ENCODE results near the gene PABPN1.
"Not testable (repeated sequence)": the region's sequence is repeated elsewhere in the genome, so short reads cannot be mapped to it uniquely, and the experiment has no call there.

Gene PABPN1

GRCh38 chr14:23301288-23301968 lies 19.8 kb upstream of the PABPN1 start:
- peak; percentile 93 to 98 for DNase-seq (ENCODE audit: extremely low read depth in 1 of 2, low read depth in 1 of 2)

DNA sequence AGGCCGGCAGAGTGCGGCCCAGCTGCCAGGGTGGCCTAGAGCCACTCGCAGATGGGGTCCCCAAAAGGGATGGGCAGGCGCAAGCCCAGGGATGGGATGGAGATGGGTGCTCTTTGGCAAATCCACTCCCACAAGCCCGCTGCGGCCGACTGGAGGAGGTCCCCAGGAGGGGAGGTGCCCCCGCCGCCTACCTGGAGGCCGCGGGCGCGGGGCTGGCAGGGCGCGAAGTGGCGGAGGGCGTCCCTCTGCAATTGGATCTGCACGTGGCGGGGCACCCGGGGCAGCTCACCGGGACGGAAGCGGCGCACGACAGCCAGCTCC lies 19.3 kb upstream of the PABPN1 start:
- no peak for DNase-seq (ENCODE audit: extremely low read depth in 1 of 2, low read depth in 1 of 2)

- DNase-seq (ENCODE audit: extremely low read depth in 1 of 2, low read depth in 1 of 2): peak; percentile 74 to 88
These were observed 18.7 kb upstream of the PABPN1 start, which contains the start of gene PPP1R3E for GRCh38 chr14:23302290-23303225. Gene PPP1R3E (minus strand): TSS chr14:23302859. CDS start chr14:23302576, 283 bp downstream.

- no peak for DNase-seq (ENCODE audit: extremely low read depth in 1 of 2, low read depth in 1 of 2)
These were observed 14.7 kb upstream of the PABPN1 start, which contains the start of gene BCL2L2 for GRCh38 chr14:23306412-23307145. Gene BCL2L2 (plus strand): TSS chr14:23306833. CDS start chr14:23307768, 935 bp downstream.

- no peak for DNase-seq (ENCODE audit: extremely low read depth in 1 of 2, low read depth in 1 of 2)
These were observed 14.1 kb upstream of the PABPN1 start for GRCh38 chr14:23307146-23307530.

- DNase-seq (ENCODE audit: extremely low read depth in 1 of 2, low read depth in 1 of 2): no peak
These were observed 13.3 kb upstream of the PABPN1 start for GRCh38 chr14:23307687-23308644.

DNA sequence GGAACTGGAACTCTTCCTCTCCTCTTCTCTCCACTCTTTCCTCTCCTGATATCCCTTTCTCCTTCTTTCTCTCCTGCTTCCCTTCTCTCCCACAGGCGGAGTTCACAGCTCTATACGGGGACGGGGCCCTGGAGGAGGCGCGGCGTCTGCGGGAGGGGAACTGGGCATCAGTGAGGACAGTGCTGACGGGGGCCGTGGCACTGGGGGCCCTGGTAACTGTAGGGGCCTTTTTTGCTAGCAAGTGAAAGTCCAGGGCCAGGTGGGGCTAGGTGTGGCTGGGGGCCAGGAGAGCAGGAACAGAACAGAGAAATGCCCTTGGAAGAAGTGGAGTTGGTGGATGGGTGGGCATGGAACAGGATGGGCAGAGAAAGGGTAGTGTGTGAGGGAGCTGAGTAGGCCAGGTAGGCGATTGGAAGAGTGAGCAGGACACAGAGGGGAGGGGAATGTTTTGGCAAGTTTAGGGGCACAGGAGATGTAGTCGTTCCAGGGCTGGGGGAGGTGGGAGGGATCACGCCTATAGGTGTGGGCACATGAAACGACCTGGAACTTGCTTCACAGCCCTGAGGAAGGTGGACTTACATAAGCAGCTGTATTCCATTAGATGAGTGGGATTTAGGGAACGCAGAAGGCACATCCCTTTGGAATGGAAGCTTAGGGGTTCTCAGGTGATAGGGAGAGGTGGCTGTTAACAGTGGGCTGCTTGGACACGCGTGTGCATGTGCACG lies 12.4 kb upstream of the PABPN1 start:
- no peak for DNase-seq (ENCODE audit: extremely low read depth in 1 of 2, low read depth in 1 of 2)

GRCh38 chr14:23310546-23310945 lies 10.7 kb upstream of the PABPN1 start:
- DNase-seq (ENCODE audit: extremely low read depth in 1 of 2, low read depth in 1 of 2): no peak

GRCh38 chr14:23316300-23316699 lies 5.0 kb upstream of the PABPN1 start:
- no peak for DNase-seq (ENCODE audit: extremely low read depth in 1 of 2, low read depth in 1 of 2)

- DNase-seq (ENCODE audit: extremely low read depth in 1 of 2, low read depth in 1 of 2): no peak
These were observed 1.3 kb upstream of the PABPN1 start for GRCh38 chr14:23319746-23320583.

GRCh38 chr14:23321572-23322547 lies 603 bp downstream of the PABPN1 start:
- peak; percentile 42 to 53 for DNase-seq (ENCODE audit: extremely low read depth in 1 of 2, low read depth in 1 of 2)

- no peak for DNase-seq (ENCODE audit: extremely low read depth in 1 of 2, low read depth in 1 of 2)
These were observed 1.6 kb downstream of the PABPN1 start for GRCh38 chr14:23322568-23323517.

GRCh38 chr14:23323838-23324454 lies 2.7 kb downstream of the PABPN1 start:
- no peak for DNase-seq (ENCODE audit: extremely low read depth in 1 of 2, low read depth in 1 of 2)

DNA sequence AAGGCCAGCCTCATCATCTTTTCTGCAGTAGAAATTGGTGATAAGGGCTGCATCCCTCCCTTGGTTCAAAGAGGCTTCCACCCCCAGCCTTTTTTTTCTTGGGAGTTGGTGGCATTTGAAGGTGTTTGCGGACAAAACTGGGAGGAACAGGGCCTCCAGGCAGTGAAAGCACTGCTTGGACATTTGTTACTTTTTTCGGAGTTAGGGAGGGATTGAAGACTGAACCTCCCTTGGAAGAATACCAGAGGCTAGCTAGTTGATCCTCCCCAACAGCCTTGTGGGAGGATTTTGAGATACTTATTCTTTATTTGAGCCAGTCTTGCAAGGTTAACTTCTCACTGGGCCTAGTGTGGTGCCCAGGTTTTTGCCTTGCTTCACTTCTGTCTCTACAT lies 3.2 kb downstream of the PABPN1 start:
- no peak for DNase-seq (ENCODE audit: extremely low read depth in 1 of 2, low read depth in 1 of 2)

- no peak for DNase-seq (ENCODE audit: extremely low read depth in 1 of 2, low read depth in 1 of 2)
These were observed 3.7 kb downstream of the PABPN1 start for GRCh38 chr14:23324993-23325392.

- not testable (repeated sequence) for DNase-seq (ENCODE audit: extremely low read depth in 1 of 2, low read depth in 1 of 2)
These were observed 4.5 kb downstream of the PABPN1 start for GRCh38 chr14:23325746-23326145.

Measured in stimulated activated CD8-positive, alpha-beta memory T cell treated with anti-CD3 and anti-CD28 coated beads, Interleukin-7, amount 100 ng/mL, for 48 hours (primary cell).